Neural progenitor cell (in vitro differentiated cells): Measurements from ENCODE around the gene SURF2. TPM values are rescaled to one million over a fixed set of nuclear protein-coding genes. Genes with fewer than 3 reads are reported as not detected.

ENCODE experiments used
- DNase-seq: peaks from one replicate; pipeline ENCODE4 v3.0.0-alpha.2; 2016; ENCODE audit warnings: low spot score
- H2AFZ ChIP-seq: fragments of 200-600 bp; sonication (generic); replicated peaks from 2 replicates; pipeline ENCODE4 v1.6.1; 2016; ENCODE audit warnings: antibody characterized with exemption
- H3F3A ChIP-seq: fragments of 200-600 bp; sonication (generic); 2 replicates; pipeline ENCODE4 v1.6.1; 2016; ENCODE audit warnings: antibody characterized with exemption, low read depth
- H3K27ac ChIP-seq: fragments of 200-600 bp; sonication (generic); 2 replicates; pipeline ENCODE4 v1.5.1; 2016; ENCODE audit warnings: mild to moderate bottlenecking
- H3K27me3 ChIP-seq: fragments of 200-600 bp; sonication (generic); 2 replicates; pipeline ENCODE4 v1.6.1; 2016; ENCODE audit warnings: mild to moderate bottlenecking, moderate library complexity
- H3K36me3 ChIP-seq: fragments of 200-600 bp; sonication (generic); 2 replicates; pipeline ENCODE4 v1.5.1; 2016
- H3K4me1 ChIP-seq: fragments of 200-600 bp; sonication (generic); 2 replicates; pipeline ENCODE4 v1.6.1; 2016; ENCODE audit warnings: mixed run types
- H3K4me2 ChIP-seq: fragments of 200-600 bp; sonication (generic); 2 replicates; pipeline ENCODE4 v1.6.1; 2016
- H3K4me3 ChIP-seq: fragments of 200-600 bp; sonication (generic); 2 replicates; pipeline ENCODE4 v1.5.1; 2016
- H3K79me2 ChIP-seq: fragments of 200-600 bp; sonication (generic); 2 replicates; pipeline ENCODE4 v1.6.1; 2016; ENCODE audit warnings: low read depth
- H3K9ac ChIP-seq: fragments of 200-600 bp; sonication (generic); 2 replicates; pipeline ENCODE4 v1.6.1; 2016
- H3K9me3 ChIP-seq: fragments of 200-600 bp; sonication (generic); 2 replicates; pipeline ENCODE4 v1.5.1; 2016; ENCODE audit warnings: low read depth
- H4K20me1 ChIP-seq: fragments of 200-600 bp; sonication (generic); 2 replicates; pipeline ENCODE4 v1.6.1; 2016; ENCODE audit warnings: low read depth
- H3K27ac Mint-ChIP-seq: 3 replicates; pipeline ENCODE4 v1.8.0; 2021; ENCODE audit warnings: mixed read lengths
- H3K27me3 Mint-ChIP-seq: 2 replicates; pipeline ENCODE4 v1.8.0; 2022; ENCODE audit warnings: low read depth, mild to moderate bottlenecking, inconsistent platforms, moderate library complexity, mixed read lengths; ENCODE audit not compliant: insufficient read depth
- H3K36me3 Mint-ChIP-seq: 3 replicates; pipeline ENCODE4 v1.8.0; 2021; ENCODE audit warnings: mixed read lengths
- H3K4me1 Mint-ChIP-seq: 3 replicates; pipeline ENCODE4 v1.8.0; 2021; ENCODE audit warnings: mixed read lengths
- H3K4me3 Mint-ChIP-seq: 3 replicates; pipeline ENCODE4 v1.8.0; 2021; ENCODE audit warnings: mild to moderate bottlenecking, moderate library complexity, mixed read lengths
- H3K9me3 Mint-ChIP-seq: 3 replicates; pipeline ENCODE4 v1.8.0; 2020; ENCODE audit warnings: mixed read lengths
- EZH2 ChIP-seq: fragments of 200-600 bp; sonication (generic); IDR thresholded peaks from 2 replicates; pipeline ENCODE4 v1.6.1; 2017; ENCODE audit warnings: antibody characterized with exemption, mild to moderate bottlenecking, moderate library complexity
- EZH2phosphoT487 ChIP-seq: fragments of 200-600 bp; sonication (generic); IDR thresholded peaks from 2 replicates; pipeline ENCODE4 v1.6.1; 2017; ENCODE audit warnings: antibody characterized with exemption
- total RNA-seq: library from RNA; depleted of rRNA; stranded (reverse); fragments of >200 nt; gene quantifications from 2 replicates; pipeline ENCODE4 v1.2.3, GENCODE V29; 2015; ENCODE audit warnings: low replicate concordance
- TF ChIP-seq, protein P1 (sequence below): fragments of 200-600 bp; sonication (generic); IDR thresholded peaks from 2 replicates; pipeline ENCODE4 v1.5.1; 2017; ENCODE audit warnings: antibody characterized with exemption, mild to moderate bottlenecking

Gene SURF2
- total RNA-seq, 1 donor from 2014 or later, result 16.0 TPM

DNA sequence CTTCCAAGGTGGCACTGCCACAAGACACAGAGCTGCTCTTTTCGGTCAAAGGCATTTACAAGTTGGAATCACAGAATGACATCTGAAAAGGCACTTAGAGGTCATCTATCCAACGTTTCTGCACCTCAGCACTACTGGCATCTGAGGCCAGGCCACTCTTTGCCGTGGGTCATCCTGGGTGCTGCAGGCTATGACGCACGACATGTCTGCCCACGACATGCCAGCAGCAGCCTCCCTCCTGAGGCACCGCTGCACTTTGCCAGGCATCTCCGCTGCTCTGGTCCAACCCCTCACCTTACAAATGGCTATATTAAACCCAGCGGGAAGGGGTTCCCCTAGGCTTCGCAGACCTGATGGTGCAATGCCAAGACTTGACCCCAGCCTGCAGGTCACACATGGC is 11.4 kb downstream of the SURF2 start:
- H3K27me3 ChIP-seq, result no peaks in the 10 kb centered on the region
- H3K4me1 Mint-ChIP-seq, result peaks cover 8% of the 10 kb centered on the region
- no peaks in the 10 kb centered on the region for H3K9me3 Mint-ChIP-seq
- peaks cover 70% of the 10 kb centered on the region for H3K79me2 ChIP-seq
- no peaks in the 10 kb centered on the region for H3K4me1 ChIP-seq
- H3K9ac ChIP-seq, result no peak overlapping the region
- H4K20me1 ChIP-seq, result peaks cover 78% of the 10 kb centered on the region
- peaks cover 8% of the 10 kb centered on the region for H3K27me3 Mint-ChIP-seq
- no peak overlapping the region for H2AFZ ChIP-seq
- H3K27ac ChIP-seq, result no peak overlapping the region
- peaks cover 20% of the 10 kb centered on the region for H3K36me3 Mint-ChIP-seq
- H3K4me3 Mint-ChIP-seq, result no peak overlapping the region
- no peak for DNase-seq
- H3F3A ChIP-seq, result no peaks in the 10 kb centered on the region
- no peak overlapping the region for H3K27ac Mint-ChIP-seq
- H3K36me3 ChIP-seq, result no peaks in the 10 kb centered on the region
- TF ChIP-seq EZH2phosphoT487 (no peak), EZH2 (no peak)
- TF ChIP-seq, protein P1, sequence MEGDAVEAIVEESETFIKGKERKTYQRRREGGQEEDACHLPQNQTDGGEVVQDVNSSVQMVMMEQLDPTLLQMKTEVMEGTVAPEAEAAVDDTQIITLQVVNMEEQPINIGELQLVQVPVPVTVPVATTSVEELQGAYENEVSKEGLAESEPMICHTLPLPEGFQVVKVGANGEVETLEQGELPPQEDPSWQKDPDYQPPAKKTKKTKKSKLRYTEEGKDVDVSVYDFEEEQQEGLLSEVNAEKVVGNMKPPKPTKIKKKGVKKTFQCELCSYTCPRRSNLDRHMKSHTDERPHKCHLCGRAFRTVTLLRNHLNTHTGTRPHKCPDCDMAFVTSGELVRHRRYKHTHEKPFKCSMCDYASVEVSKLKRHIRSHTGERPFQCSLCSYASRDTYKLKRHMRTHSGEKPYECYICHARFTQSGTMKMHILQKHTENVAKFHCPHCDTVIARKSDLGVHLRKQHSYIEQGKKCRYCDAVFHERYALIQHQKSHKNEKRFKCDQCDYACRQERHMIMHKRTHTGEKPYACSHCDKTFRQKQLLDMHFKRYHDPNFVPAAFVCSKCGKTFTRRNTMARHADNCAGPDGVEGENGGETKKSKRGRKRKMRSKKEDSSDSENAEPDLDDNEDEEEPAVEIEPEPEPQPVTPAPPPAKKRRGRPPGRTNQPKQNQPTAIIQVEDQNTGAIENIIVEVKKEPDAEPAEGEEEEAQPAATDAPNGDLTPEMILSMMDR, result no peak
- no peak overlapping the region for H3K4me2 ChIP-seq
- no peaks in the 10 kb centered on the region for H3K9me3 ChIP-seq
- no peak overlapping the region for H3K4me3 ChIP-seq

DNA sequence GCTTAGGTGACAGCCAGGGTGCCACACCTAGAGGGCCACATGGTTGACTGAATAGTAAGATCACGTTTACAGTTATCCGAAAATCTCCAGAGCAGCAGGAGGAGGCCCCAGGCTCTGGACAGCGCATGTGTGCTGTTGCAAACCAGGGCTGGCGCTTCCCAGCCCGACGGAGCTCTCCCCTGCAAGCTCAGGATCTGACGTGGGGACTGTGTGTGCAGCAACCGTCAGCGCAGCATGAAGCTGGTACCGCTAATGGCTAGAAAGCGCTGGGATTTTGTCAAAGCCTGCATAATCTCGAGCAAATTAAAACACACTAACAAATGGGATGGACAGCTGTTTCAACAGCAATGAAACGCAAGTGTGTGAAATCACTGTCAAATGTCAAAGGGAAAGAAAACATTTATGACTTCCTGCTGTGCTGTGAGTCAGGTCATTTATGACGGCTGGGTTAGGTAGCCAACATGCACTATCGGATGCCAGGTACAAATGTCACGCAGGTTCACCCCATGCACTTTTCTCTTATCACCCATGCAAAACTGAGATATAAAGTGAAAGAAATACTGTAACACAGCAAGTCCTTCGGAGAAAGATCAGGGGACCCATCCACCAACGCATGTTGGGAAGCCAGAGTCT is 12.0 kb downstream of the SURF2 start:
- Histone ChIP-seq H3K27ac (no peak overlapping the region), H3K9ac (no peak overlapping the region), H3K4me2 (no peak overlapping the region), H3K27me3 (no peaks in the 10 kb centered on the region), H3K4me3 (no peak overlapping the region), H2AFZ (no peak overlapping the region), H4K20me1 (peaks cover 84% of the 10 kb centered on the region), H3K79me2 (peaks cover 76% of the 10 kb centered on the region), H3K9me3 (no peaks in the 10 kb centered on the region), H3K4me1 (no peaks in the 10 kb centered on the region), H3F3A (no peaks in the 10 kb centered on the region), H3K36me3 (no peaks in the 10 kb centered on the region)
- TF ChIP-seq EZH2phosphoT487, result no peak
- Mint-ChIP-seq H3K27me3 (peaks cover 4% of the 10 kb centered on the region), H3K9me3 (no peaks in the 10 kb centered on the region), H3K27ac (peak overlapping the region; percentile 64), H3K4me1 (peaks cover 8% of the 10 kb centered on the region), H3K36me3 (peaks cover 18% of the 10 kb centered on the region), H3K4me3 (no peak overlapping the region)
- no peak for DNase-seq

DNA sequence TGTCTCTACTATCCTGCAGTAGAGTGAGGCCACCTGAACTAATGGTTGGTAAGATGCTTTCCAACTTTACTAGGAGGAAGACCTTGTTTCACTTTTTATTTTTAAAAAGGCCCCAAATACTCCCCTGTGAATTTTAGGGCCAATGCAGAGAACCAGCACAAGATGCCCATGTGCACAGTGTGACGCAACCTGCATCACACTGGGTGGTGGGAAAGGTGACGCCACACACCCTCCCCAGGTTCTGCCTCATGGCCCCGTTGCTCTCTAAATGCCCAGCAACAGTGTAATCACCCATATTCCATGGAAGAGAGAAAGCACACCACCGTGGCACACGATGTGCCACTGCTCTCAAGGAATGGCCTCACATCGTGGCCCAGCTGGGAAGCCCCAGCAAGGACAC is 13.1 kb downstream of the SURF2 start:
- Histone ChIP-seq H3K9me3 (no peaks in the 10 kb centered on the region), H3K4me1 (peaks cover under 1% of the 10 kb centered on the region), H2AFZ (no peak overlapping the region), H3K9ac (no peak overlapping the region), H3F3A (no peaks in the 10 kb centered on the region), H3K27ac (no peak overlapping the region), H3K79me2 (peaks cover 87% of the 10 kb centered on the region), H3K4me3 (no peak overlapping the region), H4K20me1 (peaks cover 94% of the 10 kb centered on the region), H3K4me2 (no peak overlapping the region), H3K27me3 (no peaks in the 10 kb centered on the region), H3K36me3 (no peaks in the 10 kb centered on the region)
- TF ChIP-seq EZH2phosphoT487 (no peak), EZH2 (no peak)
- TF ChIP-seq, protein P1, result no peak
- Mint-ChIP-seq H3K36me3 (peaks cover 12% of the 10 kb centered on the region), H3K27ac (no peak overlapping the region), H3K27me3 (peaks cover 3% of the 10 kb centered on the region), H3K4me1 (peaks cover 8% of the 10 kb centered on the region), H3K9me3 (no peaks in the 10 kb centered on the region), H3K4me3 (no peak overlapping the region)
- no peak for DNase-seq

DNA sequence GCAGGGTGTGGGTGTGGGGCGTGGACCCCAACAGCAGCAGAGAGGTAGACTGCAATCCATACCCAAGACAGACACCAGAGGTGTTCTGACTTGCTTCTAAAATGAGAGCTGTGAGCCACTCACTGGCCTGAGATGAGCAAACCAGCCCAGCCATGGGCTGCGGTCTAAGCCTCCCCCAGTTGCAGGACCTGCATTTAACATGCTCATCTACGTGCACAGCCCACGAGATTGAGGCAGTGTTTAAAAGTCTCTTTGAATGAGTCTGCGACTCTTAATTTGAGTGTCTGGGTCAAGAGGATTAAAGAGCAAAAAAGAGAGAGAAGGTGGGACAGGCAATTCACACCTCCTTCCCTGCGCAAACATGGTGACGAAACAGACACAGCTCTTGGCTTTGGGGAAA is 13.6 kb downstream of the SURF2 start:
- Mint-ChIP-seq H3K9me3 (no peaks in the 10 kb centered on the region), H3K4me1 (peaks cover 13% of the 10 kb centered on the region), H3K36me3 (peaks cover 17% of the 10 kb centered on the region), H3K27ac (peak overlapping the region; percentile 80), H3K27me3 (peaks cover 3% of the 10 kb centered on the region), H3K4me3 (no peak overlapping the region)
- H3K4me2 ChIP-seq, result no peak overlapping the region
- H3K79me2 ChIP-seq, result peaks cover 92% of the 10 kb centered on the region
- H3F3A ChIP-seq, result no peaks in the 10 kb centered on the region
- H3K9ac ChIP-seq, result no peak overlapping the region
- H3K27me3 ChIP-seq, result no peaks in the 10 kb centered on the region
- no peak overlapping the region for H3K27ac ChIP-seq
- H3K4me1 ChIP-seq, result peaks cover 4% of the 10 kb centered on the region
- no peak for TF ChIP-seq EZH2phosphoT487
- TF ChIP-seq, protein P1, result no peak
- no peak for TF ChIP-seq EZH2
- no peak overlapping the region for H3K4me3 ChIP-seq
- peaks cover 99% of the 10 kb centered on the region for H4K20me1 ChIP-seq
- no peaks in the 10 kb centered on the region for H3K9me3 ChIP-seq
- DNase-seq, result no peak
- no peak overlapping the region for H2AFZ ChIP-seq
- H3K36me3 ChIP-seq, result no peaks in the 10 kb centered on the region
